Transverse colon (tissue), 4 donors: ENCODE results near the gene CAMK1G.

ENCODE experiments used
- CTCF ChIP-seq, 5 experiments: fragments of 200-600 bp in 3 of 5; fragments of 450-650 bp in 2 of 5; sonication (generic) in 3 of 5; IDR thresholded peaks; 1 replicate in 2 of 5; 2 replicates in 3 of 5; pipeline ENCODE4 v1.5.1; 2016 to 2017; ENCODE audit warnings: antibody characterized with exemption in 5 of 5, inconsistent platforms in 3 of 5, mild to moderate bottlenecking in 2 of 5, moderate library complexity in 1 of 5
- POLR2A ChIP-seq: fragments of 450-650 bp; IDR thresholded peaks from one replicate; pipeline ENCODE4 v1.6.1; 2016; ENCODE audit warnings: antibody characterized with exemption, mild to moderate bottlenecking, moderate library complexity
- POLR2AphosphoS5 ChIP-seq, 3 donors: sonication (generic); formaldehyde crosslinking; IDR thresholded peaks; one replicate each; pipeline ENCODE4 v1.6.1; 2016; ENCODE audit warnings: antibody characterized with exemption in 3 of 3

- TF ChIP-seq POLR2A (no peak), CTCF (IDR thresholded peaks at IDR 0.05) (no peak), POLR2AphosphoS5 (IDR thresholded peaks at IDR 0.05) (no peak)
These were observed 26.3 kb upstream of the CAMK1G start for GRCh38 chr1:209557221-209557620.
